ENCODE data around the gene ALOX5AP. TPM values are rescaled to one million over a fixed set of nuclear protein-coding genes. Genes with fewer than 3 reads are reported as not detected.

ALOX5AP gene
- total RNA-seq: 1.3 and 2.3 TPM in 2 replicates

DNA sequence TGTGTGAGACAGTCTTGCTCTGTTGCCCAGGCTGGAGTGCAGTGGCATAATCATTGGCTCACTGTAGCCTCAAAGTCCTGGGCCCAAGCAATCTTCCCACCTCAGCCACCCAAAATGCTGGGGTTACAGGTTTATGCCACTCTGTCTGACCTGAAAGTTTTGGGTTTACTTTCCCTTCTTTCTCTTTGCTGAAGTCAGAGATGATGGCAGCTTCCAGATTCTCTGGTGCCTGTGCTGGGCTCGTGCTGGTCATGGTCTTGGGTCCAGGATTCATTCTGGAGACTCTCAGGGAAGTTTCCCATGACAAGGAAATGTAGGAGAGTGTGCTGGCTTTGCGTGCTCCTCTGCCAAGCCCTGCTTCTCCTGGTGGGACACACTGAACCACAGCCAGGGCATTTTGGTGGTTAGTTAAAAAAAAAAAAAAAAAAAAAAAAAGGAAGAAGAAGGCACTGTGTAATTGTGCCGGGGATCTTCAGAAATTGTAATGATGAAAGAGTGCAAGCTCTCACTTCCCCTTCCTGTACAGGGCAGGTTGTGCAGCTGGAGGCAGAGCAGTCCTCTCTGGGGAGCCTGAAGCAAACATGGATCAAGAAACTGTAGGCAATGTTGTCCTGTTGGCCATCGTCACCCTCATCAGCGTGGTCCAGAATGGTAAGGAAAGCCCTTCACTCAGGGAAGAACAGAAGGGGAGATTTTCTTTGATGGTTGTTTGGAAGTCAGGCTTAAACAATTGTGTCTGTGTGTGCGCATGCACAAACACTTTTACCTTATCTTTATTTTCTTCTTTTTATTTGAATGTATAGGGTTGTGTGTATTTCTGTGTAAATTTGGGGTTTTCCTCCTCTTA lies at the start of gene ALOX5AP:
Gene ALOX5AP (plus strand): TSS at position 519 of the 847 bp plus-strand sequence. CDS start 63 bp downstream, at position 582.

Other genes starting within 250 kb of the ALOX5AP start
- 9.9 and 10.3 TPM in 2 replicates for gene USPL1, start 117.6 kb upstream of the ALOX5AP start, total RNA-seq
- gene MEDAG, start 170.7 kb downstream of the ALOX5AP start, total RNA-seq: 2.0 and 2.3 TPM in 2 replicates
- gene TEX26, start 197.1 kb downstream of the ALOX5AP start, total RNA-seq: not detected in 2 replicates

Measured in mesangial cell (primary cell).